Measurements from ENCODE around the gene SYCP1. TPM values are rescaled to one million over a fixed set of nuclear protein-coding genes. Genes with fewer than 3 reads are reported as not detected.
A peak's percentile ranks its signal among the peaks of the same experiment; 100 is the strongest.

The SYCP1 gene
- total RNA-seq, 1 experiment from 2014 or later: not detected

DNA sequence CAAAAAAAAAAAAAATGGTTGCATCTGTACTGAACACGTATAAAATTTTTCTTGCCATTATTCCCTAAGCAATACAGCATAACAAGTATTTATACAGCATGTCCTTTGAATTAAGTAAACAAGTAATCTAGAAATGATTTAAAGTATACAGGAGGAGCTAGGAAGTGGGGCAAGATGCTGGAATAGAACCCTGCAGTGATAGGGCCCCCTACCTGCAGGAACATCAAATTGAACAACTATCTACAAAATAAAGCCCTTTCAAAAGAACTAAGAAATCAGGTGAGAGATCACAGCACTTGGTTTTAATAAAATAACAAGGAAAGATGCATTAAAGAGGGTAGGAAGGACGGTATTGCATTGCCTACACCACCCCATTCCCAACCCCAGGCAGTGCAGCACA, 185.8 kb downstream of the SYCP1 start:
- H3K4me1 Mint-ChIP-seq: no peaks in the 10 kb centered on the region; a peak in 1 of 4 replicates
- no peak overlapping the region for H3K4me2 ChIP-seq (ENCODE audit: insufficient read depth, insufficient read length, low read length)
- H4K5ac ChIP-seq (ENCODE audit: insufficient read length, low read depth, low read length): no peak overlapping the region
- H3K14ac ChIP-seq (ENCODE audit: insufficient read depth, low read length): no peak overlapping the region
- H3K27ac ChIP-seq (ENCODE audit: insufficient read length, low read depth, low read length): no peak overlapping the region
- no peak overlapping the region for H3K9ac ChIP-seq (ENCODE audit: extremely low read depth, insufficient read length, low read length)
- no peak overlapping the region for H2BK12ac ChIP-seq (ENCODE audit: insufficient read length, low read depth, low read length)
- no peaks in the 10 kb centered on the region for H3K79me2 ChIP-seq (ENCODE audit: insufficient read depth, low read length)
- H3K36me3 Mint-ChIP-seq (ENCODE audit: insufficient read depth in 1 of 3, low read depth in 3 of 3): peaks cover 0 to under 1% (median 0%) of the 10 kb centered on the region in 3 experiments; a peak in 1 of 7 replicates
- H3K27ac Mint-ChIP-seq: no peak overlapping the region
- no peak overlapping the region for H3K4ac ChIP-seq (ENCODE audit: low read depth, low read length)
- H2BK120ac ChIP-seq (ENCODE audit: low read depth, low read length, poor library complexity, severe bottlenecking): no peak overlapping the region
- H3K23ac ChIP-seq (ENCODE audit: insufficient read length, low read depth, low read length): no peak overlapping the region
- no peaks in the 10 kb centered on the region for H4K20me1 ChIP-seq (ENCODE audit: control insufficient read depth, insufficient read depth, insufficient read length)
- TF ChIP-seq, protein P1, sequence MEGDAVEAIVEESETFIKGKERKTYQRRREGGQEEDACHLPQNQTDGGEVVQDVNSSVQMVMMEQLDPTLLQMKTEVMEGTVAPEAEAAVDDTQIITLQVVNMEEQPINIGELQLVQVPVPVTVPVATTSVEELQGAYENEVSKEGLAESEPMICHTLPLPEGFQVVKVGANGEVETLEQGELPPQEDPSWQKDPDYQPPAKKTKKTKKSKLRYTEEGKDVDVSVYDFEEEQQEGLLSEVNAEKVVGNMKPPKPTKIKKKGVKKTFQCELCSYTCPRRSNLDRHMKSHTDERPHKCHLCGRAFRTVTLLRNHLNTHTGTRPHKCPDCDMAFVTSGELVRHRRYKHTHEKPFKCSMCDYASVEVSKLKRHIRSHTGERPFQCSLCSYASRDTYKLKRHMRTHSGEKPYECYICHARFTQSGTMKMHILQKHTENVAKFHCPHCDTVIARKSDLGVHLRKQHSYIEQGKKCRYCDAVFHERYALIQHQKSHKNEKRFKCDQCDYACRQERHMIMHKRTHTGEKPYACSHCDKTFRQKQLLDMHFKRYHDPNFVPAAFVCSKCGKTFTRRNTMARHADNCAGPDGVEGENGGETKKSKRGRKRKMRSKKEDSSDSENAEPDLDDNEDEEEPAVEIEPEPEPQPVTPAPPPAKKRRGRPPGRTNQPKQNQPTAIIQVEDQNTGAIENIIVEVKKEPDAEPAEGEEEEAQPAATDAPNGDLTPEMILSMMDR (conservative IDR thresholded peaks at IDR 0.05): peak; percentile 53
- no peak overlapping the region for H2BK5ac ChIP-seq (ENCODE audit: insufficient read length, low read length)
- WGBS (ENCODE audit: extremely low coverage, insufficient read length, low lambda C conversion rate): no CpG with 5 or more reads among the region's 2 CpGs
- H3K56ac ChIP-seq (ENCODE audit: insufficient read length, low read depth, low read length): no peak overlapping the region
- H3K23me2 ChIP-seq (ENCODE audit: insufficient read length, low read depth, low read length, poor library complexity, severe bottlenecking): no peaks in the 10 kb centered on the region
- no peak overlapping the region for H3K18ac ChIP-seq (ENCODE audit: insufficient read length, low read depth, low read length)
- no peaks in the 10 kb centered on the region for H3K9me3 ChIP-seq (ENCODE audit: control insufficient read depth, low read depth, low read length)
- H3K27me3 ChIP-seq (ENCODE audit: insufficient read depth, low read length): no peaks in the 10 kb centered on the region
- no peaks in the 10 kb centered on the region for H3K4me1 ChIP-seq (ENCODE audit: insufficient read depth, low read length)
- no peak overlapping the region for H2BK15ac ChIP-seq (ENCODE audit: low read depth, low read length)
- H2AK5ac ChIP-seq (ENCODE audit: insufficient read length, low read length): no peak overlapping the region
- H2AFZ ChIP-seq (ENCODE audit: low read length): no peak overlapping the region
- no peaks in the 10 kb centered on the region for H3K79me1 ChIP-seq (ENCODE audit: insufficient read depth, low read depth, low read length, poor library complexity, severe bottlenecking)
- H3K4me3 Mint-ChIP-seq: no peak overlapping the region
- DNase-seq: no peak
- H2BK20ac ChIP-seq (ENCODE audit: low read depth, low read length, poor library complexity, severe bottlenecking): no peak overlapping the region
- H4K91ac ChIP-seq (ENCODE audit: insufficient read length, low read depth, low read length): no peak overlapping the region
- H3K27me3 Mint-ChIP-seq (ENCODE audit: low read depth): no peaks in the 10 kb centered on the region
- H3T11ph ChIP-seq (ENCODE audit: low read length): no peak overlapping the region
- no peak overlapping the region for H4K8ac ChIP-seq (replicated peaks; ENCODE audit: insufficient read length, low read depth, low read length)
- no peaks in the 10 kb centered on the region for H3K9me3 Mint-ChIP-seq

All from H9 (cell line).